HG03520 (cell line): ENCODE results near the gene PDCD2L.
"Not testable (repeated sequence)": the region's sequence is repeated elsewhere in the genome, so short reads cannot be mapped to it uniquely, and the experiment has no call there.

Source experiments
- ATAC-seq: cut with Tn5 transposase; IDR thresholded peaks from one replicate; pipeline ENCODE4 v1.9.1; 2021; ENCODE audit warnings: mild to moderate bottlenecking, moderate library complexity; ENCODE audit not compliant: unreplicated experiment

Gene PDCD2L

GRCh38 chr19:34461375-34462100 is 57.3 kb downstream of the PDCD2L start:
- no peak for ATAC-seq

GRCh38 chr19:34464785-34465184 is 60.6 kb downstream of the PDCD2L start:
- ATAC-seq = not testable (repeated sequence)

GRCh38 chr19:34468409-34468808 is 64.2 kb downstream of the PDCD2L start:
- no peak for ATAC-seq

- ATAC-seq = not testable (repeated sequence)
Measured at GRCh38 chr19:34469026-34469425, 64.8 kb downstream of the PDCD2L start.

GRCh38 chr19:34471906-34472700 is 67.9 kb downstream of the PDCD2L start:
- ATAC-seq = no peak

- ATAC-seq = no peak
Measured at GRCh38 chr19:34474233-34474989, 70.2 kb downstream of the PDCD2L start.

GRCh38 chr19:34475026-34475974 is 71.1 kb downstream of the PDCD2L start:
- no peak for ATAC-seq
